ENCODE measurements around the gene OSR1.
"Not testable (repeated sequence)": the region's sequence is repeated elsewhere in the genome, so short reads cannot be mapped to it uniquely, and the experiment has no call there.

The OSR1 gene

GRCh38 chr2:19312949-19313348 lies 45.5 kb downstream of the OSR1 start:
- Histone ChIP-seq H3K27ac (ENCODE audit: insufficient read depth, low read length, poor library complexity, severe bottlenecking) (no peak overlapping the region), H3K4me3 (ENCODE audit: insufficient read depth, low read depth, low read length, poor library complexity, severe bottlenecking) (no peak overlapping the region), H3K36me3 (ENCODE audit: control insufficient read depth, insufficient read depth, low read length) (no peaks in the 10 kb centered on the region), H3K4me1 (ENCODE audit: control insufficient read depth, insufficient read depth, low read length, poor library complexity, severe bottlenecking) (no peaks in the 10 kb centered on the region), H3K9me3 (ENCODE audit: control insufficient read depth, low read length) (no peaks in the 10 kb centered on the region), H3K27me3 (replicated peaks; ENCODE audit: control insufficient read depth, insufficient read depth, low read length, poor library complexity, severe bottlenecking) (no peaks in the 10 kb centered on the region)
- no peak for DNase-seq

- not testable (repeated sequence) for H3K4me1 ChIP-seq (ENCODE audit: control insufficient read depth, insufficient read depth, low read length, poor library complexity, severe bottlenecking); H3K4me3 ChIP-seq (ENCODE audit: insufficient read depth, low read depth, low read length, poor library complexity, severe bottlenecking)
Observed at GRCh38 chr2:19306065-19306464, 52.4 kb downstream of the OSR1 start.

GRCh38 chr2:19305400-19306055 lies 52.9 kb downstream of the OSR1 start:
- not testable (repeated sequence) for H3K27me3 ChIP-seq (replicated peaks; ENCODE audit: control insufficient read depth, insufficient read depth, low read length, poor library complexity, severe bottlenecking); H3K4me1 ChIP-seq (ENCODE audit: control insufficient read depth, insufficient read depth, low read length, poor library complexity, severe bottlenecking); H3K4me3 ChIP-seq (ENCODE audit: insufficient read depth, low read depth, low read length, poor library complexity, severe bottlenecking); H3K36me3 ChIP-seq (ENCODE audit: control insufficient read depth, insufficient read depth, low read length); DNase-seq; H3K9me3 ChIP-seq (ENCODE audit: control insufficient read depth, low read length); H3K27ac ChIP-seq (ENCODE audit: insufficient read depth, low read length, poor library complexity, severe bottlenecking)

More at GRCh38 chr2:19306065-19306464, 52.4 kb downstream of the OSR1 start:
- H3K27me3 ChIP-seq (replicated peaks; ENCODE audit: control insufficient read depth, insufficient read depth, low read length, poor library complexity, severe bottlenecking); DNase-seq; H3K36me3 ChIP-seq (ENCODE audit: control insufficient read depth, insufficient read depth, low read length); H3K9me3 ChIP-seq (ENCODE audit: control insufficient read depth, low read length); H3K27ac ChIP-seq (ENCODE audit: insufficient read depth, low read length, poor library complexity, severe bottlenecking): not testable (repeated sequence)

- Histone ChIP-seq H3K36me3 (ENCODE audit: control insufficient read depth, insufficient read depth, low read length) (no peaks in the 10 kb centered on the region), H3K9me3 (ENCODE audit: control insufficient read depth, low read length) (no peaks in the 10 kb centered on the region), H3K27ac (ENCODE audit: insufficient read depth, low read length, poor library complexity, severe bottlenecking) (no peak overlapping the region), H3K4me3 (ENCODE audit: insufficient read depth, low read depth, low read length, poor library complexity, severe bottlenecking) (no peak overlapping the region), H3K27me3 (replicated peaks; ENCODE audit: control insufficient read depth, insufficient read depth, low read length, poor library complexity, severe bottlenecking) (no peaks in the 10 kb centered on the region), H3K4me1 (ENCODE audit: control insufficient read depth, insufficient read depth, low read length, poor library complexity, severe bottlenecking) (no peaks in the 10 kb centered on the region)
- DNase-seq = no peak
Observed at GRCh38 chr2:19301706-19302105, 56.7 kb downstream of the OSR1 start.
